K562 (cell line): ENCODE data around the gene CNOT10. TPM values are rescaled to one million over a fixed set of nuclear protein-coding genes. Genes with fewer than 3 reads are reported as not detected.

Experiments used
- CEBPZ ChIP-seq: fragments of 150-350 bp; IDR thresholded peaks from 2 replicates; pipeline ENCODE4 v1.6.1; 2014; ENCODE audit warnings: low read depth, mild to moderate bottlenecking, low read length, borderline replicate concordance
- FOXK2 ChIP-seq, 2 experiments: fragments of 450-650 bp; IDR thresholded peaks in 1 of 2; conservative IDR thresholded peaks in 1 of 2; 2 replicates each; pipeline ENCODE4 v1.6.1; 2016; ENCODE audit warnings: low read depth in 2 of 2, mild to moderate bottlenecking in 1 of 2
- HDGF ChIP-seq: fragments of 450-650 bp; IDR thresholded peaks from 2 replicates; pipeline ENCODE4 v1.6.1; 2016
- KLF16 ChIP-seq: IDR thresholded peaks from 2 replicates; pipeline ENCODE4 v1.6.1; 2016; ENCODE audit warnings: antibody characterized with exemption
- L3MBTL2 ChIP-seq: fragments of 450-650 bp; IDR thresholded peaks from 2 replicates; pipeline ENCODE4 v1.6.1; 2016; ENCODE audit warnings: mild to moderate bottlenecking, moderate library complexity
- SIN3B ChIP-seq: fragments of 450-650 bp; IDR thresholded peaks from 2 replicates; pipeline ENCODE4 v1.6.1; 2017; ENCODE audit warnings: low read depth, mild to moderate bottlenecking, moderate library complexity
- STAG1 ChIP-seq: sonication (generic); formaldehyde crosslinking; IDR thresholded peaks from 2 replicates; pipeline ENCODE4 v1.5.0; 2020; ENCODE audit warnings: missing genetic modification reagents, borderline replicate concordance
- ZBTB12 ChIP-seq: fragments of 250-450 bp; sonication (Bioruptor Pico); IDR thresholded peaks from 2 replicates; pipeline ENCODE4 v1.4.0; 2020
- ZHX1 ChIP-seq: fragments of 150-350 bp; conservative IDR thresholded peaks from 2 replicates; pipeline ENCODE4 v1.6.1; 2014; ENCODE audit warnings: low read length
- ZNF263 ChIP-seq: sonication (generic); formaldehyde crosslinking; IDR thresholded peaks from 2 replicates; pipeline ENCODE4 v1.8.0; 2022; ENCODE audit warnings: mild to moderate bottlenecking, missing genetic modification reagents, borderline replicate concordance
- ZNF347 ChIP-seq: fragments of 450-650 bp; formaldehyde crosslinking; IDR thresholded peaks from 2 replicates; pipeline ENCODE4 v1.4.0; 2020; ENCODE audit warnings: low read depth, mild to moderate bottlenecking, moderate library complexity
- ZNF407 ChIP-seq: fragments of 450-650 bp; IDR thresholded peaks from 2 replicates; pipeline ENCODE4 v1.6.1; 2016; ENCODE audit warnings: low read depth
- polyA plus RNA-seq, 8 experiments: library from polyadenylated mRNA; depleted of rRNA in 4 of 8; stranded (reverse) in 5 of 8; unstranded in 3 of 8; fragments of >200 nt; fragmentation: Nextera tagmentation in 2 of 8; fragmentation: Illumina TruSeq in 1 of 8; extraction: Ambion mirVana in 2 of 8; extraction: Trizol in 1 of 8; gene quantifications; 2 replicates each; pipeline versions ENCODE4 v1.2.1 to v1.2.3, GENCODE V29; 2011 to 2014; ENCODE audit warnings: inconsistent platforms in 1 of 8, missing spikeins in 1 of 8
- total RNA-seq, 7 experiments: library from RNA; depleted of rRNA in 6 of 7; stranded (reverse); fragments of >200 nt in 6 of 7; fragmentation: Illumina TruSeq in 2 of 7; extraction: Trizol in 2 of 7; gene quantifications; 2 replicates each; pipeline versions ENCODE4 v1.2.1 to v1.2.3, GENCODE V29; 2011 to 2021; ENCODE audit warnings: low replicate concordance in 1 of 7

Gene CNOT10
- total and polyA plus RNA-seq, 9 of the 15 experiments (the other 6 are each of a cell fraction or from before 2014, with no cell fraction given) = 35.7 to 114 (median 81.9) TPM

GRCh38 chr3:32703491-32703972 lies 18.5 kb downstream of the CNOT10 start (continued):
- TF ChIP-seq ZNF407 = no peak
- no peak for TF ChIP-seq ZHX1
- no peak for TF ChIP-seq CEBPZ
- no peak for TF ChIP-seq ZBTB12
- 0 out of 4 replicates have a peak, but pooled peaks of 1 of the 2 experiments have one; percentile 17 for TF ChIP-seq FOXK2 (conservative IDR thresholded peaks at IDR 0.05 in 1 of 2, IDR thresholded peaks at IDR 0.05 in 1 of 2; ENCODE audit: low read depth in 2 of 2)
- TF ChIP-seq STAG1 = no peak
- no peak for TF ChIP-seq ZNF263 (CRISPR knock-in tag)
- TF ChIP-seq HDGF = no peak
- TF ChIP-seq KLF16 = no peak
- no peak for TF ChIP-seq ZNF347 (CRISPR knock-in tag)
- no peak for TF ChIP-seq L3MBTL2
- TF ChIP-seq SIN3B = no peak
